Measurements from ENCODE around the gene SAMM50. TPM values are rescaled to one million over a fixed set of nuclear protein-coding genes. Genes with fewer than 3 reads are reported as not detected.

SAMM50 gene
- total RNA-seq, 1 experiment from 2014 or later: 55.3 TPM

DNA sequence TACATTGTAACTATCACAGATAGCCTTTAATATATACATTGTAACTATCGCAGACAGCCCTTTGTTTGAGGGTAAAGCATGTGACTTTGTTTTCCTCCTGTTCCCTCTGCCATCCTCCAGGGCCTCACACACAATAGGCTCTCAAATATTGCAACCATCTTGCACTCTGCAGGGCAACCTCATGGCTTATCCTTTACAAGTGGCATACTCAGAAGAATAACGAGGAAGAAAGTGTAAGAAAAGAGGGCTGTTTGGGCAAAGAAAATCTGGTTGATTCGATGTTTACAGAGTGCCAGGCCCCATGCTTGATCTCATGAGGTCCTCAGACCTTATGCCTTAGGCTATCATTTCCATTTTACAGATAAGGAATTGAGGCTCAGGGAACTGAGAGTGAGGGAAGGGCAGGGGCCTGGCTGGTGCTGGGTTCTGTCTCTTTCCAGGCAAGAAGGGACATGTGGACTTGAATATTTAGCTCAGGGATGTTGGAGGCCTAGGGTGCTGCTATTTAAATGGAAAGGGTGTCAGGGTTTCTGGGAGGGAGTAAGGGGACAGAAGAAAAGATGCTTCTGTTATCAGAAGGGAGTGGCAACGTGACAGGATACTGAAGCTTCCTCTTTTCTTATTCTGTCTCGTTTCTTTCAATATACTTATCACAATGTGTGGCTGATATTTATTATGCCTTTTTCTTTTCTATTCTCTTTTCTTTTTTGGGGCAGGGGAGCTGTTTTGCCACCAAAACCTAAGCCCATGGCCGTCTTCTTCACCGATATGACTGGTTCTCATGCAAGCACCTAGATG, 1.1 kb upstream of the SAMM50 start:
- CTCF ChIA-PET: interaction anchor here (1.3 to 1.5 kb wide), 2 partner anchors 8 to 71 kb away, joined by 5 read pairs; no protein-coding TSS in a partner anchor
- Mint-ChIP-seq H3K4me3 (ENCODE audit: low read depth, unreplicated experiment) (peak overlapping the region; percentile 85), H3K27ac (ENCODE audit: unreplicated experiment) (peak overlapping the region; percentile 66), H3K9me3 (ENCODE audit: low read depth, unreplicated experiment) (no peaks in the 10 kb centered on the region), H3K27me3 (ENCODE audit: unreplicated experiment) (no peaks in the 10 kb centered on the region), H3K4me1 (ENCODE audit: low read depth, unreplicated experiment) (peaks cover 28% of the 10 kb centered on the region), H3K36me3 (ENCODE audit: insufficient read depth, unreplicated experiment) (peaks cover 42% of the 10 kb centered on the region)
- no peak for DNase-seq
- intact Hi-C loops (cut with micrococcal nuclease; ENCODE audit: unreplicated experiment): no loop called here
- BruUV-seq (replicated peaks): no TSS peak
- TF ChIP-seq CTCF (IDR thresholded peaks at IDR 0.05; ENCODE audit: unreplicated experiment): no peak

GRCh38 chr22:43955883-43956782, 891 bp downstream of the SAMM50 start:
- Mint-ChIP-seq H3K4me3 (ENCODE audit: low read depth, unreplicated experiment) (peak overlapping the region; percentile 85), H3K27me3 (ENCODE audit: unreplicated experiment) (no peaks in the 10 kb centered on the region), H3K9me3 (ENCODE audit: low read depth, unreplicated experiment) (no peaks in the 10 kb centered on the region), H3K4me1 (ENCODE audit: low read depth, unreplicated experiment) (peaks cover 28% of the 10 kb centered on the region), H3K36me3 (ENCODE audit: insufficient read depth, unreplicated experiment) (peaks cover 42% of the 10 kb centered on the region), H3K27ac (ENCODE audit: unreplicated experiment) (peak overlapping the region; percentile 66)
- BruUV-seq (replicated peaks): TSS peak; percentile 49
- DNase-seq: no peak
- intact Hi-C loops (cut with micrococcal nuclease; ENCODE audit: unreplicated experiment): no loop called here
- TF ChIP-seq CTCF (IDR thresholded peaks at IDR 0.05; ENCODE audit: unreplicated experiment): no peak
- CTCF ChIA-PET: interaction anchor here (0.7 to 1.5 kb wide), 3 partner anchors 10 to 73 kb away, joined by 5 to 7 read pairs (median 5); no protein-coding TSS in a partner anchor

DNA sequence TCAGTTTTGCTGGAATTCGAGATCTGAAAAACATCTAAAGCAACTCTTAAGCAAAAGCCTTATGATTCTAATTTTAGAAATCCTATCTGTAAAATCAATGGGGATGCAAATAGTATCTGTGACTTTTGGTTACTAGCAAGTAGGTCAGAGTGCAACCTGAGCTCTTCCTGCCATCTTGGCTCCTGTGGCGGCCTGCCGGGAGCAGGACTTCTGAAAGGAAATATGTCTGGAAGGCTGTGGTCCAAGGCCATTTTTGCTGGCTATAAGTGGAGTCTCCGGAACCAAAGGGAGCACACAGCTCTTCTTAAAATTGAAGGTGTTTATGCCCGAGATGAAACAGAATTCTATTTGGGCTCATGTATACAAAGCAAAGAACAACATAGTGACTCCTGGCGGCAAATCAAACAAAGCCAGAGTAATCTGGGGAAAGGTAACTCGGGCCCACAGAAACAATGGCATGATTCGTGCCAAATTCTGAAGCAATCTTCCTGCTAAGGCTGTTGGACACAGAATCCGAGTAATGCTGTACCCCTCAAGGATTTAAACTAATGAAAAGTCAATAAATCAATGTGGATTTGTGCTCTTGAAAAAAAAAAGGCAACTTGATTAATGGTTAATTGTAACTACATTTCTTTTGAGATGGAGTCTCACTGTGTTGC, 1.7 kb downstream of the SAMM50 start:
- CTCF ChIA-PET: no interaction called here
- no peak overlapping the region for H3K27ac Mint-ChIP-seq (ENCODE audit: unreplicated experiment)
- peaks cover 28% of the 10 kb centered on the region for H3K4me1 Mint-ChIP-seq (ENCODE audit: low read depth, unreplicated experiment)
- no peak for DNase-seq
- H3K9me3 Mint-ChIP-seq (ENCODE audit: low read depth, unreplicated experiment): no peaks in the 10 kb centered on the region
- TF ChIP-seq CTCF (IDR thresholded peaks at IDR 0.05; ENCODE audit: unreplicated experiment): no peak
- no peaks in the 10 kb centered on the region for H3K27me3 Mint-ChIP-seq (ENCODE audit: unreplicated experiment)
- peak overlapping the region; percentile 85 for H3K4me3 Mint-ChIP-seq (ENCODE audit: low read depth, unreplicated experiment)
- intact Hi-C loops (cut with micrococcal nuclease; ENCODE audit: unreplicated experiment): no loop called here
- H3K36me3 Mint-ChIP-seq (ENCODE audit: insufficient read depth, unreplicated experiment): peaks cover 35% of the 10 kb centered on the region
- BruUV-seq (replicated peaks): no TSS peak

- no peak for TF ChIP-seq CTCF (IDR thresholded peaks at IDR 0.05; ENCODE audit: unreplicated experiment)
- Mint-ChIP-seq H3K9me3 (ENCODE audit: low read depth, unreplicated experiment) (no peaks in the 10 kb centered on the region), H3K27me3 (ENCODE audit: unreplicated experiment) (no peaks in the 10 kb centered on the region), H3K4me3 (ENCODE audit: low read depth, unreplicated experiment) (no peak overlapping the region), H3K27ac (ENCODE audit: unreplicated experiment) (no peak overlapping the region), H3K4me1 (ENCODE audit: low read depth, unreplicated experiment) (peaks cover 28% of the 10 kb centered on the region), H3K36me3 (ENCODE audit: insufficient read depth, unreplicated experiment) (peaks cover 29% of the 10 kb centered on the region)
- BruUV-seq (replicated peaks): no TSS peak
- CTCF ChIA-PET: interaction anchor here (1.6 kb wide), 1 partner anchor 75 kb away, joined by 5 read pairs; no protein-coding TSS in a partner anchor
- no peak for DNase-seq
- intact Hi-C loops (cut with micrococcal nuclease; ENCODE audit: unreplicated experiment): no loop called here
These were observed 2.6 kb downstream of the SAMM50 start for GRCh38 chr22:43957871-43958270.
